HEK293 (cell line): ENCODE data around the gene SIGMAR1.

Experiments
- CTCF ChIA-PET: fragments of 350-600 bp; formaldehyde crosslinking; extraction: SDS; loops from one replicate; lab custom pipeline; 2021; ENCODE audit warnings: antibody characterized with exemption; lab: Yijun Ruan, JAX
- POLR2A ChIA-PET: fragments of 300-600 bp; formaldehyde crosslinking; extraction: SDS; loops from one replicate; lab custom pipeline; 2020; ENCODE audit warnings: antibody characterized with exemption, inconsistent platforms; lab: Yijun Ruan, JAX
- H3K27ac ChIP-seq: fragments of 200-500 bp; sonication (Bioruptor generic); 2 replicates; pipeline ENCODE4 v1.5.1; 2014; ENCODE audit warnings: low read depth, low read length, control low read depth, inconsistent platforms; ENCODE audit errors: extremely low read depth
- H3K36me3 ChIP-seq, 2 experiments: fragments of 200-500 bp in 1 of 2; sonication (Bioruptor generic) in 1 of 2; 1 replicate in 1 of 2; 2 replicates in 1 of 2; pipeline ENCODE4 v1.5.1; 2014 to 2017; ENCODE audit warnings: inconsistent platforms in 2 of 2, low read length in 2 of 2; ENCODE audit not compliant: control insufficient read depth in 2 of 2, insufficient read depth in 1 of 2
- H3K4me1 ChIP-seq: fragments of 200-500 bp; sonication (Bioruptor generic); 2 replicates; pipeline ENCODE4 v1.5.1; 2014; ENCODE audit warnings: mild to moderate bottlenecking, low read length, inconsistent platforms; ENCODE audit not compliant: control insufficient read depth, insufficient read depth
- H3K4me3 ChIP-seq: 2 replicates; pipeline ENCODE4 v1.5.1; 2011; ENCODE audit warnings: low read depth, mild to moderate bottlenecking, control low read depth, low read length, moderate library complexity
- H3K9me3 ChIP-seq: fragments of 200-500 bp; sonication (Bioruptor generic); 2 replicates; pipeline ENCODE4 v1.5.1; 2014; ENCODE audit warnings: low read depth, low read length, inconsistent platforms; ENCODE audit not compliant: control insufficient read depth, insufficient read depth
- HOXC10 ChIP-seq: sonication (generic); formaldehyde crosslinking; IDR thresholded peaks from 2 replicates; pipeline ENCODE4 v1.8.1; 2023; ENCODE audit warnings: mild to moderate bottlenecking, missing genetic modification reagents
- KLF10 ChIP-seq: fragments of 450-650 bp; IDR thresholded peaks from 2 replicates; pipeline ENCODE4 v1.5.1; 2018; ENCODE audit warnings: missing biosample characterization, mild to moderate bottlenecking, missing genetic modification characterization
- KLF9 ChIP-seq: fragments of 450-650 bp; formaldehyde crosslinking; IDR thresholded peaks from 2 replicates; pipeline ENCODE4 v1.5.1; 2016; ENCODE audit warnings: missing biosample characterization, missing genetic modification characterization, low read depth
- SP2 ChIP-seq: fragments of 450-650 bp; formaldehyde crosslinking; IDR thresholded peaks from 2 replicates; pipeline ENCODE4 v1.5.1; 2016; ENCODE audit warnings: missing biosample characterization, missing genetic modification characterization
- ZBTB8A ChIP-seq: fragments of 450-650 bp; formaldehyde crosslinking; IDR thresholded peaks from 2 replicates; pipeline ENCODE4 v1.5.1; 2016; ENCODE audit warnings: missing biosample characterization, missing genetic modification characterization
- ZNF341 ChIP-seq: fragments of 450-650 bp; formaldehyde crosslinking; IDR thresholded peaks from 2 replicates; pipeline ENCODE4; 2016; ENCODE audit warnings: low read depth, missing biosample characterization, missing genetic modification characterization
- ZNF394 ChIP-seq: fragments of 450-650 bp; formaldehyde crosslinking; IDR thresholded peaks from 2 replicates; pipeline ENCODE4 v1.5.1; 2016; ENCODE audit warnings: missing biosample characterization, missing genetic modification characterization, mild to moderate bottlenecking, moderate library complexity, borderline replicate concordance
- ZNF529 ChIP-seq: fragments of 450-650 bp; formaldehyde crosslinking; IDR thresholded peaks from 2 replicates; pipeline ENCODE4 v1.5.1; 2017; ENCODE audit warnings: missing genetic modification characterization, missing biosample characterization; ENCODE audit not compliant: insufficient replicate concordance
- ZNF660 ChIP-seq: fragments of 450-650 bp; IDR thresholded peaks from 2 replicates; pipeline ENCODE4 v1.5.1; 2018; ENCODE audit warnings: missing biosample characterization, mild to moderate bottlenecking, missing genetic modification characterization
- TF ChIP-seq, protein P1 (sequence below): fragments of 450-650 bp; formaldehyde crosslinking; IDR thresholded peaks from 2 replicates; pipeline ENCODE4 v1.5.1; 2016; ENCODE audit warnings: missing biosample characterization, missing genetic modification characterization, low read depth
- TF ChIP-seq, protein P2 (sequence below): fragments of 450-650 bp; formaldehyde crosslinking; IDR thresholded peaks from 2 replicates; pipeline ENCODE4 v1.5.1; 2017; ENCODE audit warnings: missing biosample characterization, missing genetic modification characterization
- TF ChIP-seq, protein P3 (sequence below): fragments of 450-650 bp; formaldehyde crosslinking; optimal IDR thresholded peaks from 2 replicates; pipeline ENCODE3; 2016; ENCODE audit warnings: missing biosample characterization, mild to moderate bottlenecking, missing genetic modification characterization
- TF ChIP-seq, protein P4 (sequence below): fragments of 450-650 bp; formaldehyde crosslinking; IDR thresholded peaks from 2 replicates; pipeline ENCODE4 v1.5.1; 2016; ENCODE audit warnings: missing biosample characterization, missing genetic modification characterization

Gene SIGMAR1

DNA sequence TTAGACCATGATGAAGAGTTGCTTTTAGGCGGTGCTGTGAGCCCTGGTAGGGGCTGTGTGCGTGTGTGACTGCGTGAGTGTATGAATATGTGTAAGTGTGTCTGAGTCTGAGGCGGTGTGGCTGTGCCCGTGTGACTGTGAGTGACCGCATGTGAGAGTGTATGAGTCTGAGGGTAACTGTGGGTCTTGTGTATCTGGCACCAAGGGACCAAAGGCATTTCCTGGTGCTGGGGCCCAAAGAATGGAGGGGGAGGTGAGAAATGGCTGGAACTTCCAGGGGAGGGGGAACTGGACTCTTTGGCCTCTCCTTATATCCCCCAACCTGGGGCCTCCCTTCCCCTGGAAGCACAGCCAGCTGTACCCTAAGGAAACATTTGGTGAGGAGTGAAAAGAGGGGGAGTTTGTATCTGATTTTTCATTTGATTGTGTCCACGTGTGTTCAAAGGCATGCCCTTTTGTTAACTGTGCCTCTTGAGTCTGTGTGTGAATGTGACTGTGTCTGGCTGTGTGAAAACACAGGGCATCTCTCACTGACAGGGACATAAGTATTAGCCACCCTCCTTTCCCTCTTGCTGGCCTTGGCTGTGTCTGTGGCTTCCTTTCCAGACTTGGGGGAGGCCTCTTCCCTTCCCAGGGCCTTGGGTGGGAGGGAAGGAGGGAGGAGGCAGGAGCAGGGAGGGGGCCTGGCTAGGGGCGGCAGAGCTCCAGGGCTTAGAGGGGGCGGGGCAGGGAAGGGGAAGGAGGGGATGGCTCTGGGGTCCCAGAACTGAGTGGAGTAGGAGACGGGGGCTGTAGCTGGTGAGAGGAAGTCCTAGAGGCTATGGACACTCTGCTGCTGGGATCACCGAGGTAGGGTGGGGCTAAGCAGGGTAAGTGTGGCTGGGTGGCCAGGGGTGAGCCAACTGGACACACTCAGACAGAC lies 15.8 kb upstream of the SIGMAR1 start:
- Histone ChIP-seq H3K4me1 (peaks cover 6% of the 10 kb centered on the region), H3K36me3 (peaks cover 0 to 28% of the 10 kb centered on the region in 2 experiments; a peak in 2 of 3 replicates), H3K27ac (peak overlapping the region; percentile 21; the same call in 1 of the 2 replicates), H3K4me3 (no peak overlapping the region)
- ChIA-PET CTCF (interaction anchor here (1.1 to 13.3 kb wide), 2 partner anchors 10 to 18 kb away, joined by 4 to 125 read pairs; partner anchors contain the start of gene SIGMAR1), POLR2A (interaction anchor here (0.7 to 2.8 kb wide), 4 partner anchors 7 to 16 kb away, joined by 3 to 21 read pairs (median 8); partner anchors contain the start of genes GALT and SIGMAR1)
- TF ChIP-seq KLF9 (tag by site-specific recombination) (0 out of 2 replicates have a peak, but pooled peaks have one; percentile 18), SP2 (peak; percentile 21), ZNF341 (peak; percentile 82)
- TF ChIP-seq, protein P1, sequence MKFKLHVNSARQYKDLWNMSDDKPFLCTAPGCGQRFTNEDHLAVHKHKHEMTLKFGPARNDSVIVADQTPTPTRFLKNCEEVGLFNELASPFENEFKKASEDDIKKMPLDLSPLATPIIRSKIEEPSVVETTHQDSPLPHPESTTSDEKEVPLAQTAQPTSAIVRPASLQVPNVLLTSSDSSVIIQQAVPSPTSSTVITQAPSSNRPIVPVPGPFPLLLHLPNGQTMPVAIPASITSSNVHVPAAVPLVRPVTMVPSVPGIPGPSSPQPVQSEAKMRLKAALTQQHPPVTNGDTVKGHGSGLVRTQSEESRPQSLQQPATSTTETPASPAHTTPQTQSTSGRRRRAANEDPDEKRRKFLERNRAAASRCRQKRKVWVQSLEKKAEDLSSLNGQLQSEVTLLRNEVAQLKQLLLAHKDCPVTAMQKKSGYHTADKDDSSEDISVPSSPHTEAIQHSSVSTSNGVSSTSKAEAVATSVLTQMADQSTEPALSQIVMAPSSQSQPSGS = no peak
- TF ChIP-seq, protein P2, sequence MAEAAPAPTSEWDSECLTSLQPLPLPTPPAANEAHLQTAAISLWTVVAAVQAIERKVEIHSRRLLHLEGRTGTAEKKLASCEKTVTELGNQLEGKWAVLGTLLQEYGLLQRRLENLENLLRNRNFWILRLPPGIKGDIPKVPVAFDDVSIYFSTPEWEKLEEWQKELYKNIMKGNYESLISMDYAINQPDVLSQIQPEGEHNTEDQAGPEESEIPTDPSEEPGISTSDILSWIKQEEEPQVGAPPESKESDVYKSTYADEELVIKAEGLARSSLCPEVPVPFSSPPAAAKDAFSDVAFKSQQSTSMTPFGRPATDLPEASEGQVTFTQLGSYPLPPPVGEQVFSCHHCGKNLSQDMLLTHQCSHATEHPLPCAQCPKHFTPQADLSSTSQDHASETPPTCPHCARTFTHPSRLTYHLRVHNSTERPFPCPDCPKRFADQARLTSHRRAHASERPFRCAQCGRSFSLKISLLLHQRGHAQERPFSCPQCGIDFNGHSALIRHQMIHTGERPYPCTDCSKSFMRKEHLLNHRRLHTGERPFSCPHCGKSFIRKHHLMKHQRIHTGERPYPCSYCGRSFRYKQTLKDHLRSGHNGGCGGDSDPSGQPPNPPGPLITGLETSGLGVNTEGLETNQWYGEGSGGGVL (tag by site-specific recombination) = peak; percentile 7; the same call in 1 of the 2 replicates
- TF ChIP-seq, all 188 proteins: peak for 4
- no peaks in the 10 kb centered on the region for H3K9me3 ChIP-seq

DNA sequence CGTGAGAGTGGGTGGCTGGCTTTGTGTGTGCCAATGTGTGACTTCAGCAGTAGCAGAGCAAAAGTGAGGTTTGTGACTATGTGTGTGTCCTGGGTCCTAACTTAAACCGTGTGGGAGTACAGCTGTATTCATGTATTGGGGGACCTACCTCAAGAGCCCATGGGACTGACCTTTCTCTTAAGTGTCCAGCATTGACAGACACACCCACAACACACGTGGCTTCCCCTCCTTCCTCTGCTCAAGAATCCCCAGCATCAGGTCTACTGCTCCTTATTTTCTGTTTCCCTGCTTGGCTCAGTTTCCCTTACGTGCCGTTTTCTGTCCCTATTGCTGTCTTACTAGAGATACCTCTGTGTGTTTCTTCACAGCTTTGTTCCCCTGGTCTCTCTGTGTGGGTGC lies 15.0 kb upstream of the SIGMAR1 start:
- Histone ChIP-seq H3K9me3 (no peaks in the 10 kb centered on the region), H3K4me3 (peak overlapping the region; percentile 34; the same call in 1 of the 2 replicates), H3K27ac (no peak overlapping the region; the same call in 1 of the 2 replicates), H3K4me1 (peaks cover 6% of the 10 kb centered on the region), H3K36me3 (peaks cover 0 to 36% of the 10 kb centered on the region in 2 experiments; a peak in 2 of 3 replicates)
- CTCF ChIA-PET = interaction anchor here (0.5 to 13.3 kb wide), 3 partner anchors 17 to 44 kb away, joined by 3 to 125 read pairs (median 3); partner anchors contain the start of gene SIGMAR1
- POLR2A ChIA-PET = interaction anchor here (0.6 to 2.8 kb wide), 4 partner anchors 8 to 417 kb away, joined by 5 to 21 read pairs (median 11); partner anchors contain the start of gene SIGMAR1
- TF ChIP-seq KLF10 (no peak), ZNF394 (tag by site-specific recombination) (no peak), ZNF660 (no peak), ZBTB8A (no peak), HOXC10 (CRISPR knock-in tag) (no peak), ZNF529 (tag by site-specific recombination) (no peak)
- TF ChIP-seq, protein P3, sequence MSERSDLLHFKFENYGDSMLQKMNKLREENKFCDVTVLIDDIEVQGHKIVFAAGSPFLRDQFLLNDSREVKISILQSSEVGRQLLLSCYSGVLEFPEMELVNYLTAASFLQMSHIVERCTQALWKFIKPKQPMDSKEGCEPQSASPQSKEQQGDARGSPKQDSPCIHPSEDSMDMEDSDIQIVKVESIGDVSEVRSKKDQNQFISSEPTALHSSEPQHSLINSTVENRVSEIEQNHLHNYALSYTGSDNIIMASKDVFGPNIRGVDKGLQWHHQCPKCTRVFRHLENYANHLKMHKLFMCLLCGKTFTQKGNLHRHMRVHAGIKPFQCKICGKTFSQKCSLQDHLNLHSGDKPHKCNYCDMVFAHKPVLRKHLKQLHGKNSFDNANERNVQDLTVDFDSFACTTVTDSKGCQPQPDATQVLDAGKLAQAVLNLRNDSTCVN = peak; percentile 10
- TF ChIP-seq, protein P4, sequence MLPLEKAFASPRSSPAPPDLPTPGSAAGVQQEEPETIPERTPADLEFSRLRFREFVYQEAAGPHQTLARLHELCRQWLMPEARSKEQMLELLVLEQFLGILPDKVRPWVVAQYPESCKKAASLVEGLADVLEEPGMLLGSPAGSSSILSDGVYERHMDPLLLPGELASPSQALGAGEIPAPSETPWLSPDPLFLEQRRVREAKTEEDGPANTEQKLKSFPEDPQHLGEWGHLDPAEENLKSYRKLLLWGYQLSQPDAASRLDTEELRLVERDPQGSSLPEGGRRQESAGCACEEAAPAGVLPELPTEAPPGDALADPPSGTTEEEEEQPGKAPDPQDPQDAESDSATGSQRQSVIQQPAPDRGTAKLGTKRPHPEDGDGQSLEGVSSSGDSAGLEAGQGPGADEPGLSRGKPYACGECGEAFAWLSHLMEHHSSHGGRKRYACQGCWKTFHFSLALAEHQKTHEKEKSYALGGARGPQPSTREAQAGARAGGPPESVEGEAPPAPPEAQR (tag by site-specific recombination) = no peak
